Activated naive CD4-positive, alpha-beta T cell treated with anti-CD3 and anti-CD28 coated beads for 36 hours (primary cell): ENCODE measurements around the gene ICE1. TPM values are rescaled to one million over a fixed set of nuclear protein-coding genes. Genes with fewer than 3 reads are reported as not detected.
"Not testable (repeated sequence)": the region's sequence is repeated elsewhere in the genome, so short reads cannot be mapped to it uniquely, and the experiment has no call there.

Source experiments
- CTCF ChIA-PET: fragments of 350-600 bp; sonication (Branson Sonifier 250); formaldehyde crosslinking; loops from one replicate; lab custom pipeline; 2021; ENCODE audit warnings: antibody characterized with exemption; lab: Charles Lee
- DNase-seq: peaks from one replicate; pipeline ENCODE4 v3.0.0-alpha.2; 2020
- H3K27ac Mint-ChIP-seq: one replicate; pipeline ENCODE4 v1.8.0; 2021; ENCODE audit warnings: mild to moderate bottlenecking, mixed read lengths
- H3K27me3 Mint-ChIP-seq: one replicate; pipeline ENCODE4 v1.8.0; 2021; ENCODE audit warnings: low read depth, mixed read lengths
- H3K36me3 Mint-ChIP-seq: one replicate; pipeline ENCODE4 v1.8.0; 2021; ENCODE audit warnings: low read depth, mixed read lengths
- H3K4me1 Mint-ChIP-seq: one replicate; pipeline ENCODE4 v1.8.0; 2021; ENCODE audit warnings: low read depth, mixed read lengths
- H3K4me3 Mint-ChIP-seq: one replicate; pipeline ENCODE4 v1.8.0; 2021; ENCODE audit warnings: mild to moderate bottlenecking, moderate library complexity, mixed read lengths
- H3K9me3 Mint-ChIP-seq: one replicate; pipeline ENCODE4 v1.8.0; 2021; ENCODE audit warnings: mixed read lengths
- intact Hi-C: fragments of 100-400 bp; cut with micrococcal nuclease; formaldehyde crosslinking; loops from one replicate; pipeline ENCODE4 v1.15.1; 2023
- total RNA-seq, 2 experiments: library from RNA; stranded (reverse); gene quantifications; one replicate each; pipeline ENCODE4 v1.2.3, GENCODE V29; 2021

ICE1 gene
- total RNA-seq, 2 experiments from 2014 or later, result 19.1 to 20.6 TPM

DNA sequence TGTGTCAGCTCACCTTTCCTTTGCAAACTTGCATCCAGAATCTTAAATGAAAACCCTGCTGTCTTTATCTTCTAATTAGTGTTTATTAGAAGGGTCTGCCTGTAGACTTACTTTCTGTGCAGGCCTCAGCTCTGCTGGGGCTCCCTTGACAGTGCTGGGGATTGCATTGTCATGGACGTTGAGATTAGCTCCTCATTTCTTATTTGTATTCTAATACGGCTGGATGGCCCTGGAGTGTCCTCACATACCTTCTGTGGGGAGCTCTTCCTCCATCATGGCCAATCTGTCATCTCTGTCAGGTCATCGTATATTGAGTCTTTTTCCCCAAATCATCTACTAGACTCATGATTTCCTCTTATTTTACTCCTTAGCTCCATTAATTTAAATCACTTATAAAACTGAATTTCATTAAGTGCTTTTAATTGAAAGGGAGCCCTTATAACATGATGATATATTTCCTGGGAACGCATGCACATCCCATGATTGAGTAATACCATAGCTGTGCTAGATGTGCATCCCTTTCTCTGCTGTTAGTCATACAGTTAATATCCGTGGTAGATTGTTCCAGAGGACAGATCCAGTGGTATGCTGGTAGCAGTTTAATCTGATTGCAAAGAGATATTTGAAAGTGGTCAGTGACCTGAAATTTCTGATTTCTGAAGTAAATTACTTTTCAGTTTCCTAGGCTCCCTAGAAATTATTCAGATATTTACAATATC lies 61.6 kb downstream of the ICE1 start:
- CTCF ChIA-PET, result interaction anchor here (0.5 to 0.6 kb wide), 2 partner anchors 58 to 62 kb away, joined by 3 to 4 read pairs; no protein-coding TSS in a partner anchor
- no peak for DNase-seq
- Mint-ChIP-seq H3K9me3 (peaks cover 3% of the 10 kb centered on the region), H3K27ac (no peak overlapping the region), H3K36me3 (peaks cover 10% of the 10 kb centered on the region), H3K27me3 (no peaks in the 10 kb centered on the region), H3K4me3 (no peak overlapping the region), H3K4me1 (peaks cover 21% of the 10 kb centered on the region)
- intact Hi-C loops, result no loop called here

DNA sequence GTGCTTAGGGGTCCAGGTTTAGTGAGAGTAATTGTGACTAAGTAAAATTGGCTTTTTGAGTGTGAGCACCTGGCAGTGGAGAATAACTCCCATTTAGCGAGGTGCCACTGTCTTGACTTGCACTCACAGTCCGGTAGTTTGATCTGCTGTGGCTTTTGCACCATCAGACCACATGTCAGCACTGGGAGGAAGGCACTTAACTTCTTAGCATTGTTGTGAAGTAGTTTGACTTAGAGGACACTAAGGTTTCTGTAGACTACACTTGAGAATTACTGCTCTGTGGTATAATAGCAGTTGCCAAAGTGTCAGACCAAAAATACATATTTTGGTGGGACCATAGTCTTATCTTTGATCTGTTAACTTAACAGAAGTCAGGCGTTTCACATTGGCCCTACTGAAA lies 63.6 kb downstream of the ICE1 start:
- intact Hi-C loops, result no loop called here
- Mint-ChIP-seq H3K4me1 (peaks cover 4% of the 10 kb centered on the region), H3K27ac (no peak overlapping the region), H3K36me3 (peaks cover 2% of the 10 kb centered on the region), H3K9me3 (no peaks in the 10 kb centered on the region), H3K27me3 (no peaks in the 10 kb centered on the region), H3K4me3 (no peak overlapping the region)
- CTCF ChIA-PET, result no interaction called here
- DNase-seq, result no peak

DNA sequence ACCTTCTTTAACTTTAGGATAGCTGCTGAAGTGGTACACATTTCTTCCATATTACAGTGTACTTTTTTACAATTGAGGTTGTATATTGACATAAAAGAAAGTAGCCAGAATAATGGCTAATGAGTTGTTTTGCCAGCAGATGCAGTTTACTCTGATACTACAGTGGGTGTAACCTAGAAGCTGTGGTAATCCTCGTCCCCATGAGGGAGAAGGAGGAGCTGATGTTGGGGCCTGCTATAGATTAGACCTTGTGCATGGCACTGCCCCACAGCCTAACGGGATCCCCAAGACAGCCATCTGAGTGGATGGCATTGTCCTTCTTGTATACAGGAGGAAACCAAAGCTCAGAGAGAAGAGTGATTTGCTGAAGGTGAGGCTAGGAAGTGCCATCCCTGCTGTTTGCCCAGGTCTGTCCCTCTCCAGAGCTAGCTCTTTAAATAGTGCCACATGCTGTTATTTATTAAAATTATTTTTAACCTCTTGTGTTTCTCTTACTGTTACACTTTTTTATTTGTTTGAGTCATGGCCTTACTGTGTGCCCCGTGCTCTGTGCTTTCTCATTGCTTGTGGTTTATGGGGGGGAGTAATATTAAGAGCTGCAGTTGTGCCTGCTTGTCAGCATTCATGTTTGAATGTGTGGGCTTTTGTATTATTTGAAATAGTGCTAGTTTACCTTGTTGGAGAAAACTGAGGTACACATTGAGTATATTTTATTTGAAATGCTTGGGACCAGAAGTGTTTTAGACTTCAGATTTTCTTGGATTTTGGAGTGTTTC lies 65.3 kb downstream of the ICE1 start:
- CTCF ChIA-PET, result interaction anchor here (0.6 to 0.8 kb wide), 2 partner anchors 9 to 1178 kb away, joined by 3 to 4 read pairs; no protein-coding TSS in a partner anchor
- intact Hi-C loops, result no loop called here
- Mint-ChIP-seq H3K27me3 (no peaks in the 10 kb centered on the region), H3K9me3 (no peaks in the 10 kb centered on the region), H3K36me3 (peaks cover 2% of the 10 kb centered on the region), H3K27ac (no peak overlapping the region), H3K4me3 (no peak overlapping the region), H3K4me1 (peaks cover 5% of the 10 kb centered on the region)
- DNase-seq, result no peak

DNA sequence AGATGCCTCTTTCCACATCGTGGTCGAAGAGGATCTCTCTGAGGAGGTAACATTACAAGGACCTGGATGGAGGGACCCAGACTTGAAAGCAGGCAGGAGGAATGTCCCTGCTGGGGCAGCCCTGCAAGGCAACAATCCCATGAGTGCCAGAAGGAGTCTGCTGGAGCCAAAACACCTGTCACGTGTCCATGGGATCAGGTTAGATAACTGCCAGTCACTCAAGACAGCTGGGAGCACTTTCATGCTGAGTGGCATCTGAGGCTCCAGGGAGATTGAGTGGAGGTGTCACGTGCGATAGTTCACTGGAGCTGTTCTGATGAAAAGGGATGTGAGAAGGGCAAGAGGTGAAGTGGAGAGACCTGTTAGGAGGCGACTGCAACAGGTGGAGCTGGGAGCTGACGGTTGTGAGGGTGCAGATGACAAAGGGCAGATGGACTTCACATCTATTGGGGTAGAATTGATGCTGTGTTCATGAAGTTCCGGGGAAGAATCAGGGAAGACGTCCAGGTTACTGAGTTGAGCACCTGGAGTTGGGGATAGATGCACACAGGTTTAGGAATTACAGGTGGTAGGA lies 68.4 kb downstream of the ICE1 start:
- intact Hi-C loops, result loop anchor here (5.0 to 10.0 kb wide), 5 partner anchors 396 to 1256 kb away; partner anchors contain the start of genes MED10 and TENT4A
- H3K4me1 Mint-ChIP-seq, result peaks cover 10% of the 10 kb centered on the region
- H3K27me3 Mint-ChIP-seq, result peaks cover 5% of the 10 kb centered on the region
- DNase-seq, result no peak
- H3K36me3 Mint-ChIP-seq, result peaks cover 2% of the 10 kb centered on the region
- no peaks in the 10 kb centered on the region for H3K9me3 Mint-ChIP-seq
- H3K27ac Mint-ChIP-seq, result no peak overlapping the region
- CTCF ChIA-PET, result interaction anchor here (0.6 to 1.3 kb wide), 4 partner anchors 25 to 275 kb away, joined by 3 to 4 read pairs (median 3); partner anchors contain the start of gene ICE1
- no peak overlapping the region for H3K4me3 Mint-ChIP-seq

DNA sequence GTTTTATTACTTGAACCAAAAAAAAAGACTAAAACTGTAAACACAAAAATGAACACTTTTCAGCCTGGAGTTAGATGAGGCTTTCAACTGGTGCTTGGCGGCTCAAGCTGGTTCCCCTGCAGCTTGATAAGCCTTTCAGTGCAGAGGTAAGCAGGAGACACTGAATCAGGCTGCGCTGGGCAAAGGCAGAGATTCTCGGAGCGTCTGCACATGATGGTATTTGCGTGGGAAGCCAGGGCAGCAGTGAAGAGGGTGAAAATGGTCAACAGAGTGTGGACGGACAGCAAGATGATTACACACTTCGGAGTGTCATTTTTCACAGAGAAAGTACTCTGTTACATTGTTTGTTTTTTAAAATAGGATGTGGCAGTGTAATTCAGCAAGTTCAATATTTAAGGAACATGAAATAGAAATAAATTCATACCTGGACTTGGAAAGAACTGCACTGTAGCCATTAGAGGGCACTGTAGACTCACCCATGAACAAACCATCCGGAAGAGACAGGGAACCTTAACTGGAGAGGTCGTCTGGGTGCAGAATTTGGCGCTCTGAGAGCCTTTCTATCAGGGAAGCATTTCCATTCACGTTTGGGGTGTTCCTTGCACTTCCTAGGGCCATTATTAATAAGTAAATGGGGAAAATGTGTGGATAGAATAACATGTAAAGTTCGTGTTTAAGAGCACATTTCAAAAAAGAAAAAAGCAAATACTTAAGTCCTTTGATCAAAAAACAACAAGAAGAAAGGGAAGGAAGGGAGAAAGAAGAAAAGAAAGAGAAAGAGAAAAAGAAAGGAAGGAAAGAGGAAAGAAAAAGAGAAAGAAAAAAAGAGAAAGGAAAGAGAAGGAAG lies 69.8 kb downstream of the ICE1 start:
- intact Hi-C loops, result loop anchor here (2.0 to 10.0 kb wide), 6 partner anchors 395 to 1255 kb away; partner anchors contain the start of genes MED10 and TENT4A
- Mint-ChIP-seq H3K4me3 (no peak overlapping the region), H3K4me1 (peaks cover 10% of the 10 kb centered on the region), H3K27ac (no peak overlapping the region), H3K9me3 (no peaks in the 10 kb centered on the region), H3K27me3 (peaks cover 10% of the 10 kb centered on the region), H3K36me3 (peaks cover 2% of the 10 kb centered on the region)
- CTCF ChIA-PET, result interaction anchor here (0.6 kb wide), 1 partner anchor 43 kb away, joined by 3 read pairs; no protein-coding TSS in a partner anchor
- DNase-seq, result peak; percentile 58

DNA sequence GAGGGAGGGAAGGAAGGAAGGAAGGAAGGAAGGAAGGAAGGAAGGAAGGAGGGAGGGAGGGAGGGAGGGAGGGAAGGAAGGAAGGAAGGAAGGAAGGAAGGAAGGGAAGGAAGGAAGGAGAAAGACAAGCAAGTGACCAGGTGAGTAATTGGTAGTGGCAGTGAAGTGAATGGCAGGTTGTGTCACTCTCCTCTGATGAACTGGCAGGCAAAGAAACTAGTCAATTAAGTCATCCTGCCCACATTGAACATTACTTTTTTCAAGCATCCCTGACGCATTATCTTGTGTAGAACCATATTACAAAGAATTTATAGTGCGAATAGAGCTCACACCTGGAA lies 70.4 kb downstream of the ICE1 start:
- CTCF ChIA-PET, H3K4me3 Mint-ChIP-seq, H3K9me3 Mint-ChIP-seq, H3K36me3 Mint-ChIP-seq, DNase-seq, H3K27ac Mint-ChIP-seq: not testable (repeated sequence)
- intact Hi-C loops, result loop anchor here (2.0 to 10.0 kb wide), 6 partner anchors 394 to 1254 kb away; partner anchors contain the start of genes MED10 and TENT4A
- Mint-ChIP-seq H3K27me3 (peaks cover 12% of the 10 kb centered on the region), H3K4me1 (peaks cover 10% of the 10 kb centered on the region)

DNA sequence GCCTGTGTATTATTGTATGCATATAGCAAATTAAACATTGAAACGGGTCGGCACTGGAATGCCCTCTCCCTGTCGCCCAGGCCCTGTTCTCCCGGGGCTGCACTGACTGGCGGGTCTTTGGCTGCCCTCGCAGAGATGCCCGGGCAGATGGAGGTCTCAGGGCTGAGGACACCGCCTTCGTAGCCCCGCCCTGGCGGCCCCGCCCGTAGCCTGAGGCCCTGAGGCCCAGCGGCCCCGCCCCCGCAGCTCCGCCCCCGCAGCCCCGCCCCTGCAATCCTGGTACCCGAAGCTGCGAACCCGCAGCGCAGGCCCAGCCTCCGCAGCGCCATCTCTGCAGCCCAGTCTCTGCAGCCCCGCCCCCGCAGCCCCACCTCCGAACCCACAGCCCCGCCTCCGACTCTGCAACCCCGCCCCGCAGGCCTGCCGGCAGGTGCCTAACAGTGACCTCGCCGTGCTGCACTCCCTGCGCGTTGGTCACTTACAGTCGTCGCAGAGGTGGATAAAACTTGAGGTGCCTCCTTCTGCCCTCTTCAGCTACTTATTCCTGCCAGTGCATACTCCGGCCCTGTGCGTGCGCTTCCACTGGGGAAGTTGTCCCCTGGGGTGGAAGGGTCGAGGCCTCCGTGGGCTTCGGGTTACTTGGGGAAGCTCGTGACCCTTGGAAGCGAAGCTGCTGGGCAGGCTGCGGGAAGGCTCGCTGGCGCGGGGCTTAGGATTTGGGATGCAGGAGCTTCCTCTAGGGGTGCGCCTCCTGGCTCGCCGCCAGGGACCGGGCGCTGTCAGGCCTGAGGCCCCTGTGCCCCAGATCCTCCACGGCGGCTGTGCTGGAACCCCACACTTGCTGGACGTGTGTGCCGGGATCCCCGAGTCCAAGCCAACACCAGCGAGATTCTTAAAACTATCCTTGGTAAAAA lies 72.3 kb downstream of the ICE1 start:
- intact Hi-C loops, result loop anchor here (5.0 to 10.0 kb wide), 5 partner anchors 393 to 1253 kb away; partner anchors contain the start of genes MED10 and TENT4A
- DNase-seq, result peak; percentile 79
- peaks cover 10% of the 10 kb centered on the region for H3K4me1 Mint-ChIP-seq
- H3K27me3 Mint-ChIP-seq, result peaks cover 17% of the 10 kb centered on the region
- no peaks in the 10 kb centered on the region for H3K9me3 Mint-ChIP-seq
- no peak overlapping the region for H3K27ac Mint-ChIP-seq
- no peak overlapping the region for H3K4me3 Mint-ChIP-seq
- CTCF ChIA-PET, result no interaction called here
- H3K36me3 Mint-ChIP-seq, result no peaks in the 10 kb centered on the region

DNA sequence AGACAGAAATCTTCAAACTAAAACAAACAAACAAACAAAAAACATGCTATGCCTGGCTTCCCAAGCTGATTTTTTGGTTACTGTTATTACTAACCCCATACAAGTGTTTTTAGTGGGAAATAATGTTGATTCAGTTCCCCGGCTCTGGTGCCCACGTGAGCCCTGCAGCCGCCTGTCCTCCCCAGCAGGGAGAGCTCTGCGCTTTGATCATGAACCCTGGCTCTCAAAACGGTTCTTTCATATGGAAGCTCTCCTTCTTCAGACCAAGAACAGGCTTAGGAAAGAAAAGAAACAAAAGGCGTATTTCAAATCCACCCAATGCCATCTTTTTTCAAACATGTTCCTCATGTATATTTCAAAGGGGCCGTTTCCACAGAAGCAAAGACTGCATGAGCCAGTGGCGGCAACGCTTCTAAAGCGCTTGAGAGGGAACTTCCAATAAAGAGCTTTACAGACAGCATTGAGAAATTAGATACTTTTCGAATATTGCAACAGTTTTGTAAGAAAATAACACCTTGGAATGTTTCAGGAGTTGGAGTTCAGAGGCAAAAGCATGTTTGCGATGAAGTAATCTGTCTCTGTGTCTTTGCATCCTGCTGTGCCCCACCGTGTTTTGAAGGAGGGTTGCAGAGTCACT lies 74.8 kb downstream of the ICE1 start:
- H3K36me3 Mint-ChIP-seq, result no peaks in the 10 kb centered on the region
- H3K9me3 Mint-ChIP-seq, result no peaks in the 10 kb centered on the region
- intact Hi-C loops, result loop anchor here (10.0 kb wide), 1 partner anchor 1218 kb away; the partner anchor contains the start of gene TENT4A
- DNase-seq, result peak; percentile 47
- H3K4me3 Mint-ChIP-seq, result no peak overlapping the region
- H3K4me1 Mint-ChIP-seq, result peaks cover 8% of the 10 kb centered on the region
- H3K27ac Mint-ChIP-seq, result no peak overlapping the region
- H3K27me3 Mint-ChIP-seq, result peaks cover 18% of the 10 kb centered on the region
- CTCF ChIA-PET, result interaction anchor here (0.6 to 1.5 kb wide), 3 partner anchors 203 to 312 kb away, joined by 3 to 4 read pairs (median 3); no protein-coding TSS in a partner anchor

DNA sequence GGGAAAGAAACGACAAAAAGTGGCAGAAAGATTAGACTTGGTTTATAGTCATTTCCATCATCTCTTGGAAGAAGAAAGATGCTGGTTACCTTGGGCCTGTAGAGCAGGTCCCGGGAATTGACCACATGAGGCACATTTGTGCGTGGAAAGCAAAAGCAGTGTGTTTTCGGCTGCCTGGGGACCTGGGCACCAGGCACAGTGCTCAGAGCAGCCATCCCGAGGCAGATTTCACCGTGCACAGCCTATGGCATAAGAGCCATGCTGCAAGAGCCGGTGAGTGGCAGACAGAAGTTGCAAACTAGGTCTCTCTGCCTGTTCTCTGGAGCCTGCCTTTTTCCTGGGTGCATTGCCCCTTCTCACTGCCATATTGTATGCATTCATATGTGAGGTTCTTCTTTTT lies 77.0 kb downstream of the ICE1 start:
- H3K36me3 Mint-ChIP-seq, result peaks cover 2% of the 10 kb centered on the region
- peaks cover 22% of the 10 kb centered on the region for H3K27me3 Mint-ChIP-seq
- H3K4me3 Mint-ChIP-seq, result no peak overlapping the region
- CTCF ChIA-PET, result no interaction called here
- no peak overlapping the region for H3K27ac Mint-ChIP-seq
- intact Hi-C loops, result loop anchor here (10.0 kb wide), 1 partner anchor 1215 kb away; the partner anchor contains the start of gene TENT4A
- no peak for DNase-seq
- peaks cover 4% of the 10 kb centered on the region for H3K9me3 Mint-ChIP-seq
- peaks cover 2% of the 10 kb centered on the region for H3K4me1 Mint-ChIP-seq

DNA sequence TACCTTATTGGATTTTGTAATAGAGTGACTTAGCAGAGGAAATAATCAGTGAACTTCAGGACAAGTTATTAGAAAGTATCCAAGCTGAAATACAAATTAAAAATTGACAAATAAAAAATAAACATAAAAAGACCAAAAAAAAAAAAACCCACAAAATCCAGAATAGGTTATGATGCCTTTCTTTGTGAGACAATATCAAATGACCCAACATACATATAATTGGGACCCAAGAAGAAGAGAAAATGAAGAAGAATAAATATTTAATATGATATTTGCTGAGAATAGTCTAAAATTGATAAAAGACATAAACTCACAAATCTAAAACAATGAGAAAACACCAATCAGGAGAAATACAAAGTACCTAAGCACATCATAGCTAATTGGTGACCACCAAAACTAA lies 81.8 kb downstream of the ICE1 start:
- peaks cover 34% of the 10 kb centered on the region for H3K27me3 Mint-ChIP-seq
- H3K36me3 Mint-ChIP-seq, result peaks cover 6% of the 10 kb centered on the region
- no peak for DNase-seq
- no peak overlapping the region for H3K27ac Mint-ChIP-seq
- intact Hi-C loops, result no loop called here
- no peaks in the 10 kb centered on the region for H3K4me1 Mint-ChIP-seq
- CTCF ChIA-PET, result no interaction called here
- H3K9me3 Mint-ChIP-seq, result peaks cover 9% of the 10 kb centered on the region
- H3K4me3 Mint-ChIP-seq, result no peak overlapping the region
